Activated CD4-positive, alpha-beta T cell treated with anti-CD3 and anti-CD28 coated beads, Interleukin-2, amount 50 U/mL, for 4 hours (primary cell): ENCODE data around the gene AKIP1.
"Not testable (repeated sequence)": the region's sequence is repeated elsewhere in the genome, so short reads cannot be mapped to it uniquely, and the experiment has no call there.

Experiments
- DNase-seq, 2 experiments: peaks; one replicate each; pipeline ENCODE4 v3.0.0-alpha.2; 2020

The AKIP1 gene

GRCh38 chr11:8917157-8917825 is 6.3 kb downstream of the AKIP1 start:
- DNase-seq = no peak

GRCh38 chr11:8922691-8923090 is 11.7 kb downstream of the AKIP1 start:
- DNase-seq = no peak

GRCh38 chr11:8925711-8926110 is 14.7 kb downstream of the AKIP1 start:
- no peak for DNase-seq

GRCh38 chr11:8926236-8926635 is 15.2 kb downstream of the AKIP1 start:
- DNase-seq = no peak

GRCh38 chr11:8927233-8927632 is 16.2 kb downstream of the AKIP1 start:
- no peak for DNase-seq

- DNase-seq = no peak
Observed at GRCh38 chr11:8928205-8928604, 17.2 kb downstream of the AKIP1 start.

GRCh38 chr11:8928981-8929615 is 18.1 kb downstream of the AKIP1 start:
- DNase-seq = no peak

- no peak for DNase-seq
Observed at GRCh38 chr11:8930456-8931175, 19.6 kb downstream of the AKIP1 start.

- DNase-seq = no peak
Observed at GRCh38 chr11:8932564-8933180, 21.7 kb downstream of the AKIP1 start, which contains the start of gene C11orf16. C11orf16 (minus strand) TSS chr11:8932947; CDS start chr11:8932308, 639 bp downstream.

GRCh38 chr11:8933931-8934330 is 22.9 kb downstream of the AKIP1 start:
- DNase-seq = no peak

- no peak for DNase-seq
Observed at GRCh38 chr11:8934742-8935488, 23.9 kb downstream of the AKIP1 start.

GRCh38 chr11:8935789-8936188 is 24.8 kb downstream of the AKIP1 start:
- DNase-seq = not testable (repeated sequence)

GRCh38 chr11:8937159-8937558 is 26.2 kb downstream of the AKIP1 start:
- no peak for DNase-seq

GRCh38 chr11:8937659-8938058 is 26.7 kb downstream of the AKIP1 start:
- DNase-seq = no peak

- DNase-seq = no peak
Observed at GRCh38 chr11:8941341-8942103, 30.5 kb downstream of the AKIP1 start.

GRCh38 chr11:8942518-8943066 is 31.6 kb downstream of the AKIP1 start, which contains the start of gene ASCL3:
ASCL3 (minus strand) TSS chr11:8943016; CDS start chr11:8938161, 4,855 bp downstream.
- no peak for DNase-seq

GRCh38 chr11:8947230-8947943 is 36.4 kb downstream of the AKIP1 start:
- DNase-seq = no peak

GRCh38 chr11:8948886-8949285 is 37.9 kb downstream of the AKIP1 start:
- DNase-seq = no peak

- DNase-seq = no peak
Observed at GRCh38 chr11:8956860-8957259, 45.9 kb downstream of the AKIP1 start.

- DNase-seq = no peak
Observed at GRCh38 chr11:8959546-8960166, 48.7 kb downstream of the AKIP1 start.
